H1 (cell line): Measurements from ENCODE around the gene IL5. TPM values are rescaled to one million over a fixed set of nuclear protein-coding genes. Genes with fewer than 3 reads are reported as not detected.

Source experiments
- CTCF ChIA-PET: fragments of 300-600 bp; sonication (Branson Sonifier 250); formaldehyde crosslinking; loops from one replicate; lab custom pipeline; 2021; ENCODE audit not compliant: partially characterized antibody; lab: Charles Lee
- POLR2A ChIA-PET: fragments of 300-600 bp; sonication (Branson Sonifier 250); formaldehyde crosslinking; loops from one replicate; lab custom pipeline; 2021; ENCODE audit warnings: inconsistent platforms; ENCODE audit not compliant: partially characterized antibody; lab: Charles Lee
- DNase-seq, 2 experiments: peaks; one replicate each; pipeline versions ENCODE4 v3.0.0 to v3.0.0-alpha.2; 2010 to 2022; ENCODE audit warnings: low spot score in 2 of 2, low read depth in 1 of 2, mixed read lengths in 1 of 2
- FAIRE-seq: peaks from 2 replicates; lab custom pipeline; 2011; peaks lifted over from hg19 to GRCh38; lab: Jason Lieb, UNC
- H2AFZ ChIP-seq: 2 replicates; pipeline ENCODE4 v1.8.1; 2012; ENCODE audit warnings: low read length, inconsistent platforms
- H2AK5ac ChIP-seq: 2 replicates; pipeline ENCODE4 v1.6.1; 2013; ENCODE audit warnings: low read depth, low read length
- H2BK120ac ChIP-seq: replicated peaks from 2 replicates; pipeline ENCODE3; 2013; ENCODE audit warnings: low read depth, low read length, inconsistent platforms
- H2BK12ac ChIP-seq: 2 replicates; pipeline ENCODE4 v1.6.1; 2013; ENCODE audit warnings: low read depth, low read length
- H2BK15ac ChIP-seq: 2 replicates; pipeline ENCODE4 v1.6.1; 2013; ENCODE audit warnings: low read length
- H2BK20ac ChIP-seq: 2 replicates; pipeline ENCODE4 v1.6.1; 2013; ENCODE audit warnings: low read length
- H2BK5ac ChIP-seq: 2 replicates; pipeline ENCODE4 v1.6.1; 2013; ENCODE audit warnings: low read depth, low read length
- H3K14ac ChIP-seq: 2 replicates; pipeline ENCODE4 v1.6.1; 2013; ENCODE audit warnings: inconsistent platforms; ENCODE audit not compliant: insufficient read length
- H3K18ac ChIP-seq: 2 replicates; pipeline ENCODE4 v1.6.1; 2013; ENCODE audit warnings: low read length; ENCODE audit errors: extremely low read depth
- H3K23ac ChIP-seq: 2 replicates; pipeline ENCODE4 v1.6.1; 2013; ENCODE audit warnings: inconsistent platforms; ENCODE audit not compliant: insufficient read length
- H3K23me2 ChIP-seq: 2 replicates; pipeline ENCODE4 v1.6.1; 2013; ENCODE audit warnings: low read depth, low read length
- H3K27ac ChIP-seq: 2 replicates; pipeline ENCODE4 v1.6.1; 2011; ENCODE audit warnings: low read depth, low read length, inconsistent platforms
- H3K27me3 ChIP-seq, 4 experiments: replicated peaks in 1 of 4; 1 replicate in 1 of 4; 2 replicates in 3 of 4; pipeline versions ENCODE4 v1.6.1 to v1.8.1; 2011 to 2013; ENCODE audit warnings: low read length in 3 of 4, mild to moderate bottlenecking in 3 of 4, inconsistent platforms in 2 of 4, mixed read lengths in 2 of 4, moderate library complexity in 1 of 4; ENCODE audit not compliant: control insufficient read depth in 3 of 4, insufficient read depth in 3 of 4; ENCODE audit errors: extremely low read depth in 1 of 4
- H3K36me3 ChIP-seq, 4 experiments: 2 replicates each; pipeline versions ENCODE4 v1.6.1 to v1.8.1; 2011 to 2013; ENCODE audit warnings: mild to moderate bottlenecking in 4 of 4, low read length in 3 of 4, moderate library complexity in 2 of 4, control low read depth in 1 of 4, inconsistent platforms in 1 of 4; ENCODE audit not compliant: insufficient read depth in 4 of 4, control insufficient read depth in 2 of 4
- H3K4ac ChIP-seq: replicated peaks from 2 replicates; pipeline ENCODE3; 2013; ENCODE audit warnings: low read length, low read depth, mixed read lengths, inconsistent platforms; ENCODE audit not compliant: insufficient read length
- H3K4me1 ChIP-seq, 4 experiments: replicated peaks in 1 of 4; 1 replicate in 1 of 4; 2 replicates in 3 of 4; pipeline versions ENCODE4 v1.6.1 to v1.8.1; 2011 to 2013; ENCODE audit warnings: low read length in 3 of 4, inconsistent platforms in 2 of 4, mixed read lengths in 1 of 4; ENCODE audit not compliant: insufficient read depth in 4 of 4, control insufficient read depth in 3 of 4
- H3K4me2 ChIP-seq, 2 experiments: 2 replicates each; pipeline versions ENCODE4 v1.6.1 to v1.8.1; 2011 to 2013; ENCODE audit warnings: low read depth in 2 of 2, low read length in 2 of 2, control low read depth in 1 of 2, inconsistent platforms in 1 of 2, mild to moderate bottlenecking in 1 of 2; ENCODE audit not compliant: insufficient read depth in 1 of 2
- H3K4me3 ChIP-seq, 4 experiments: fragments of 200-600, 300-600 bp in 1 of 4; sonication (generic), shearing (Covaris generic), sonication (Bioruptor Twin) in 1 of 4; 2 replicates each; pipeline versions ENCODE4 v1.5.1 to v1.8.1; 2011 to 2016; ENCODE audit warnings: low read length in 4 of 4, low read depth in 3 of 4, control low read depth in 2 of 4, inconsistent platforms in 2 of 4, mild to moderate bottlenecking in 2 of 4, mixed read lengths in 1 of 4, moderate library complexity in 1 of 4; ENCODE audit not compliant: insufficient read depth in 2 of 4; ENCODE audit errors: extremely low read depth in 1 of 4
- H3K56ac ChIP-seq: replicated peaks from 2 replicates; pipeline ENCODE3; 2013; ENCODE audit warnings: low read depth, mild to moderate bottlenecking, mixed read lengths, low read length, inconsistent platforms; ENCODE audit not compliant: insufficient read length
- H3K79me1 ChIP-seq: 2 replicates; pipeline ENCODE4 v1.6.1; 2013; ENCODE audit warnings: low read depth, low read length, control low read depth
- H3K79me2 ChIP-seq, 2 experiments: 2 replicates each; pipeline versions ENCODE4 v1.6.1 to v1.8.1; 2012 to 2013; ENCODE audit warnings: low read length in 2 of 2, mild to moderate bottlenecking in 2 of 2, inconsistent platforms in 1 of 2; ENCODE audit not compliant: insufficient read depth in 2 of 2, control insufficient read depth in 1 of 2
- H3K9ac ChIP-seq, 4 experiments: replicated peaks in 1 of 4; 1 replicate in 1 of 4; 2 replicates in 3 of 4; pipeline versions ENCODE4 v1.6.1 to v1.8.1; 2011 to 2013; ENCODE audit warnings: low read depth in 3 of 4, low read length in 3 of 4, control low read depth in 2 of 4, mild to moderate bottlenecking in 2 of 4, moderate library complexity in 2 of 4, inconsistent platforms in 1 of 4; ENCODE audit errors: extremely low read depth in 1 of 4
- H3K9me3 ChIP-seq, 2 experiments: 2 replicates each; pipeline versions ENCODE4 v1.6.1 to v1.8.1; 2012 to 2013; ENCODE audit warnings: mild to moderate bottlenecking in 2 of 2, moderate library complexity in 2 of 2, control low read depth in 1 of 2, inconsistent platforms in 1 of 2, low read depth in 1 of 2, low read length in 1 of 2, mixed read lengths in 1 of 2; ENCODE audit not compliant: insufficient read depth in 2 of 2
- H4K20me1 ChIP-seq, 2 experiments: replicated peaks in 1 of 2; 2 replicates each; pipeline versions ENCODE3 to v1.8.1; 2011 to 2013; ENCODE audit warnings: inconsistent platforms in 2 of 2, low read length in 2 of 2, mild to moderate bottlenecking in 1 of 2; ENCODE audit not compliant: insufficient read depth in 2 of 2, control insufficient read depth in 1 of 2
- H4K5ac ChIP-seq: 2 replicates; pipeline ENCODE4 v1.6.1; 2013; ENCODE audit warnings: low read length, low read depth, mixed read lengths, inconsistent platforms; ENCODE audit not compliant: insufficient read length
- H4K8ac ChIP-seq: 2 replicates; pipeline ENCODE4 v1.8.0; 2013; ENCODE audit warnings: mild to moderate bottlenecking, moderate library complexity, low read length, inconsistent platforms; ENCODE audit not compliant: insufficient read depth; ENCODE audit errors: extremely low read depth
- H4K91ac ChIP-seq: replicated peaks from 2 replicates; pipeline ENCODE3; 2013; ENCODE audit warnings: low read length, mixed read lengths, inconsistent platforms; ENCODE audit not compliant: insufficient read length
- ATF2 ChIP-seq: IDR thresholded peaks from 2 replicates; pipeline ENCODE4 v1.6.1; 2012; ENCODE audit warnings: low read length, inconsistent platforms
- CTBP2 ChIP-seq: IDR thresholded peaks from 2 replicates; pipeline ENCODE4 v1.7.0; 2011; ENCODE audit warnings: borderline replicate concordance, mild to moderate bottlenecking, moderate library complexity, mixed read lengths, low read length; ENCODE audit not compliant: insufficient read depth, insufficient read length
- EZH2 ChIP-seq: fragments of 200-600 bp; sonication (generic); IDR thresholded peaks from 2 replicates; pipeline ENCODE4 v1.7.1; 2012; ENCODE audit warnings: low read depth, mild to moderate bottlenecking, moderate library complexity, low read length, inconsistent platforms; ENCODE audit not compliant: severe bottlenecking
- FOSL1 ChIP-seq: IDR thresholded peaks from 2 replicates; pipeline ENCODE4 v1.6.1; 2011; ENCODE audit warnings: mild to moderate bottlenecking, low read depth, low read length, moderate library complexity; ENCODE audit not compliant: insufficient read depth
- JUN ChIP-seq: IDR thresholded peaks from 2 replicates; pipeline ENCODE4 v1.6.1; 2011; ENCODE audit warnings: low read depth, mild to moderate bottlenecking, improper control_type of control experiment, low read length
- MAX ChIP-seq: IDR thresholded peaks from 2 replicates; pipeline ENCODE4 v1.6.1; 2012; ENCODE audit warnings: inconsistent platforms
- PHF8 ChIP-seq: fragments of 200-600 bp; sonication (generic); conservative IDR thresholded peaks from 2 replicates; pipeline ENCODE4 v1.7.1; 2012; ENCODE audit warnings: low read depth, mild to moderate bottlenecking, inconsistent platforms, low read length, moderate library complexity
- POU5F1 ChIP-seq: IDR thresholded peaks from 2 replicates; pipeline ENCODE4 v1.6.1; 2011; ENCODE audit warnings: low read depth, mild to moderate bottlenecking, low read length, moderate library complexity
- SP2 ChIP-seq: IDR thresholded peaks from 2 replicates; pipeline ENCODE4 v1.6.1; 2012; ENCODE audit warnings: mild to moderate bottlenecking, low read length, inconsistent platforms
- SRF ChIP-seq: IDR thresholded peaks from 2 replicates; pipeline ENCODE4 v1.6.1; 2011; ENCODE audit warnings: mild to moderate bottlenecking, low read depth, low read length, moderate library complexity
- YY1 ChIP-seq: IDR thresholded peaks from 2 replicates; pipeline ENCODE4 v1.6.1; 2011; ENCODE audit warnings: low read depth, mild to moderate bottlenecking, low read length
- WGBS, 2 experiments: shearing (Covaris generic) in 1 of 2; methylation state at CpG; one replicate each; pipeline versions ENCODE4 v1.1.6 to v1.1.7; 2013 to 2015; ENCODE audit warnings: low lambda C conversion rate in 2 of 2, mixed read lengths in 2 of 2, inconsistent platforms in 1 of 2, low coverage in 1 of 2, missing lambda C conversion rate in 1 of 2; ENCODE audit not compliant: insufficient replicate concordance in 2 of 2, insufficient coverage in 1 of 2, insufficient read length in 1 of 2; ENCODE audit errors: extremely low coverage in 1 of 2, missing lambda C conversion rate in 1 of 2; 5-methylcytosine and 5-hydroxymethylcytosine counted together
- polyA plus RNA-seq, 7 experiments: library from polyadenylated mRNA; depleted of rRNA in 3 of 7; stranded (reverse) in 5 of 7; unstranded in 2 of 7; fragments of >200 nt in 5 of 7; fragments of 200-250 nt in 2 of 7; gene quantifications; 1 replicate in 5 of 7; 2 replicates in 1 of 7; 4 replicates in 1 of 7; pipeline versions ENCODE4 v1.2.1 to v1.2.3, GENCODE V29; 2011 to 2013; ENCODE audit warnings: missing spikeins in 2 of 7, mixed read lengths in 2 of 7
- total RNA-seq: library from RNA; stranded (reverse); fragmentation: NEBNext Ultra II Directional; extraction: Animal tissue kit (Norgen Biotek cat#: 25700); gene quantifications from 2 replicates; pipeline ENCODE4 v1.2.1, GENCODE V29; 2021

IL5 gene
- total and polyA plus RNA-seq, 2 of the 8 experiments (the other 6 are each of a cell fraction or from before 2014, with no cell fraction given), result not detected

GRCh38 chr5:132503244-132503643 lies 40.1 kb downstream of the IL5 start:
- H3K27ac ChIP-seq, result no peak overlapping the region
- FAIRE-seq (no peak), DNase-seq (no peak)
- POLR2A ChIA-PET, result interaction anchor here (3.4 kb wide), 1 partner anchor 12 kb away, joined by 13 read pairs; the partner anchor contains the start of gene IRF1
- WGBS, 2 experiments, result 80% methylated on average over 4 of the region's 4 CpGs; no CpG with 5 or more reads in 1 of the 2 experiments
- no peak overlapping the region for H2BK120ac ChIP-seq
- H2AFZ ChIP-seq, result no peak overlapping the region
- no peak overlapping the region for H3K4me3 ChIP-seq
- peaks cover 0 to 4% (median 0%) of the 10 kb centered on the region in 4 experiments; a peak in 2 of 7 replicates for H3K4me1 ChIP-seq
- no peak overlapping the region for H4K5ac ChIP-seq
- H3K14ac ChIP-seq, result no peak overlapping the region
- no peak overlapping the region for H2BK20ac ChIP-seq
- CTCF ChIA-PET, result interaction anchor here (0.7 to 19.9 kb wide), 13 partner anchors 8 to 438 kb away, joined by 3 to 353 read pairs (median 29); partner anchors contain the start of gene IRF1
- no peak overlapping the region for H4K8ac ChIP-seq
- no peaks in the 10 kb centered on the region for H3K27me3 ChIP-seq
- no peak overlapping the region for H2BK12ac ChIP-seq
- no peaks in the 10 kb centered on the region for H4K20me1 ChIP-seq
- H2BK5ac ChIP-seq, result no peak overlapping the region
- no peak overlapping the region for H3K4me2 ChIP-seq
- no peak overlapping the region for H3K23ac ChIP-seq
- no peaks in the 10 kb centered on the region for H3K79me2 ChIP-seq
- H3K79me1 ChIP-seq, result no peaks in the 10 kb centered on the region
- H2BK15ac ChIP-seq, result no peak overlapping the region
- no peaks in the 10 kb centered on the region for H3K36me3 ChIP-seq
- H3K9me3 ChIP-seq, result no peaks in the 10 kb centered on the region
- no peak overlapping the region for H4K91ac ChIP-seq
- H3K9ac ChIP-seq, result no peak overlapping the region
- no peaks in the 10 kb centered on the region; the same call in 1 of the 2 replicates for H3K23me2 ChIP-seq
- H3K4ac ChIP-seq, result no peak overlapping the region
- no peak overlapping the region for H3K18ac ChIP-seq
- TF ChIP-seq PHF8 (no peak), SRF (no peak), EZH2 (no peak), JUN (no peak), FOSL1 (no peak), CTBP2 (no peak), MAX (no peak), POU5F1 (no peak), YY1 (no peak), SP2 (no peak), ATF2 (no peak)
- no peak overlapping the region for H2AK5ac ChIP-seq
- H3K56ac ChIP-seq, result no peak overlapping the region
